PC-9 (cell line): ENCODE results near the gene ARL2BP. TPM values are rescaled to one million over a fixed set of nuclear protein-coding genes. Genes with fewer than 3 reads are reported as not detected.

Source experiments
- BruUV-seq: library from RNA; stranded (reverse); fragments of 400-500 nt; replicated peaks from 2 replicates; lab custom pipeline; 2021; lab: Mats Ljungman, UMichigan
- CTCF ChIA-PET: fragments of 300-600 bp; sonication (Branson Sonifier 250); formaldehyde crosslinking; loops from one replicate; lab custom pipeline; 2022; ENCODE audit warnings: antibody characterized with exemption; lab: Charles Lee
- POLR2A ChIA-PET: fragments of 300-600 bp; sonication (Branson Sonifier 250); formaldehyde crosslinking; loops from one replicate; lab custom pipeline; 2022; ENCODE audit warnings: antibody characterized with exemption; ENCODE audit not compliant: unreplicated experiment; lab: Charles Lee
- DNase-seq, 2 experiments: peaks; one replicate each; pipeline versions ENCODE4 v3.0.0 to v3.0.0-alpha.2; 2015 to 2022; ENCODE audit warnings: mixed read lengths in 1 of 2
- H2AFZ ChIP-seq: fragments of 200-600 bp; sonication (generic); 2 replicates; pipeline ENCODE4 v1.8.1; 2017; ENCODE audit warnings: antibody characterized with exemption
- H3F3A ChIP-seq: fragments of 200-600 bp; sonication (generic); 2 replicates; pipeline ENCODE4 v1.8.1; 2017; ENCODE audit warnings: antibody characterized with exemption, mild to moderate bottlenecking, low read depth; ENCODE audit not compliant: insufficient read depth
- H3K27ac ChIP-seq: fragments of 200-600 bp; sonication (generic); 2 replicates; pipeline ENCODE4 v1.6.1; 2016; ENCODE audit warnings: mixed run types
- H3K27me3 ChIP-seq: fragments of 200-600 bp; sonication (generic); 2 replicates; pipeline ENCODE4 v1.6.1; 2016; ENCODE audit warnings: low read depth, mixed run types; ENCODE audit not compliant: insufficient read depth
- H3K36me3 ChIP-seq: fragments of 200-600 bp; sonication (generic); 2 replicates; pipeline ENCODE4 v1.6.1; 2016; ENCODE audit warnings: low read depth, mixed run types
- H3K4me1 ChIP-seq: fragments of 200-600 bp; sonication (generic); replicated peaks from 2 replicates; pipeline ENCODE4 v1.6.1; 2016; ENCODE audit warnings: mixed run types; ENCODE audit not compliant: insufficient read depth
- H3K4me2 ChIP-seq: fragments of 200-600 bp; sonication (generic); 2 replicates; pipeline ENCODE4 v1.6.1; 2017; ENCODE audit warnings: mixed run types
- H3K4me3 ChIP-seq: fragments of 200-600 bp; sonication (generic); 2 replicates; pipeline ENCODE4 v1.6.1; 2016; ENCODE audit warnings: mixed run types
- H3K79me2 ChIP-seq: fragments of 200-600 bp; sonication (generic); 2 replicates; pipeline ENCODE4 v1.6.1; 2017; ENCODE audit warnings: low read depth, mixed run types
- H3K9me2 ChIP-seq: fragments of 200-600 bp; sonication (generic); 2 replicates; pipeline ENCODE4 v1.8.1; 2017; ENCODE audit warnings: mild to moderate bottlenecking; ENCODE audit not compliant: insufficient read depth
- H3K9me3 ChIP-seq: fragments of 200-600 bp; sonication (generic); 2 replicates; pipeline ENCODE4 v1.8.1; 2016; ENCODE audit warnings: low read depth; ENCODE audit not compliant: insufficient read depth
- H4K20me1 ChIP-seq: fragments of 200-600 bp; sonication (generic); 2 replicates; pipeline ENCODE4 v1.8.1; 2017; ENCODE audit not compliant: insufficient read depth
- CTCF ChIP-seq: fragments of 200-600 bp; sonication (generic); conservative IDR thresholded peaks from 2 replicates; pipeline ENCODE4 v1.6.1; 2017; ENCODE audit warnings: mixed run types, antibody characterized with exemption, mild to moderate bottlenecking, moderate library complexity
- EZH2 ChIP-seq: fragments of 200-600 bp; sonication (generic); IDR thresholded peaks from 2 replicates; pipeline ENCODE4 v1.8.0; 2017; ENCODE audit warnings: antibody characterized with exemption, low read depth
- intact Hi-C: fragments of 100-400 bp; cut with micrococcal nuclease; formaldehyde crosslinking; loops from one replicate; pipeline ENCODE4 v1.10.0; 2022; ENCODE audit not compliant: unreplicated experiment
- total RNA-seq: library from RNA; stranded (reverse); gene quantifications from 2 replicates; pipeline ENCODE4 v1.2.3, GENCODE V29; 2021

ARL2BP gene
- total RNA-seq, 1 experiment from 2014 or later = 23.6 TPM

- no peak overlapping the region for H2AFZ ChIP-seq
- H3K4me3 ChIP-seq = no peak overlapping the region
- no peak overlapping the region for H3K27ac ChIP-seq
- ChIA-PET CTCF (no interaction called here), POLR2A (no interaction called here)
- DNase-seq = no peak
- H3K9me3 ChIP-seq = no peaks in the 10 kb centered on the region
- no peaks in the 10 kb centered on the region for H4K20me1 ChIP-seq
- H3K36me3 ChIP-seq = no peaks in the 10 kb centered on the region
- peaks cover 35% of the 10 kb centered on the region for H3F3A ChIP-seq
- TF ChIP-seq CTCF = no peak
- TF ChIP-seq EZH2 = no peak
- no peaks in the 10 kb centered on the region for H3K79me2 ChIP-seq
- no peak overlapping the region for H3K4me2 ChIP-seq
- no peaks in the 10 kb centered on the region for H3K9me2 ChIP-seq
- BruUV-seq = no TSS peak
- intact Hi-C loops = no loop called here
- H3K27me3 ChIP-seq = no peaks in the 10 kb centered on the region
- H3K4me1 ChIP-seq = peaks cover 38% of the 10 kb centered on the region
These were observed 18.7 kb downstream of the ARL2BP start for GRCh38 chr16:57263541-57264351.

- H3K4me2 ChIP-seq = no peak overlapping the region
- H3K36me3 ChIP-seq = no peaks in the 10 kb centered on the region
- ChIA-PET CTCF (no interaction called here), POLR2A (no interaction called here)
- no peaks in the 10 kb centered on the region for H3K9me3 ChIP-seq
- H3F3A ChIP-seq = peaks cover 35% of the 10 kb centered on the region
- H4K20me1 ChIP-seq = no peaks in the 10 kb centered on the region
- no peaks in the 10 kb centered on the region for H3K9me2 ChIP-seq
- no peak overlapping the region for H2AFZ ChIP-seq
- BruUV-seq = no TSS peak
- intact Hi-C loops = no loop called here
- no peak overlapping the region for H3K4me3 ChIP-seq
- no peaks in the 10 kb centered on the region for H3K27me3 ChIP-seq
- TF ChIP-seq CTCF (no peak), EZH2 (no peak)
- peaks cover 38% of the 10 kb centered on the region for H3K4me1 ChIP-seq
- DNase-seq = no peak
- H3K79me2 ChIP-seq = no peaks in the 10 kb centered on the region
- no peak overlapping the region for H3K27ac ChIP-seq
These were observed 19.3 kb downstream of the ARL2BP start for GRCh38 chr16:57264381-57264780.

- no TSS peak for BruUV-seq
- TF ChIP-seq EZH2 (no peak), CTCF (no peak)
- DNase-seq = no peak
- no peaks in the 10 kb centered on the region for H3K79me2 ChIP-seq
- H3K9me2 ChIP-seq = no peaks in the 10 kb centered on the region
- H3K36me3 ChIP-seq = no peaks in the 10 kb centered on the region
- intact Hi-C loops = no loop called here
- ChIA-PET POLR2A (no interaction called here), CTCF (no interaction called here)
- no peak overlapping the region for H3K27ac ChIP-seq
- no peak overlapping the region for H2AFZ ChIP-seq
- no peak overlapping the region for H3K4me3 ChIP-seq
- H3F3A ChIP-seq = peaks cover 31% of the 10 kb centered on the region
- no peaks in the 10 kb centered on the region for H3K9me3 ChIP-seq
- no peaks in the 10 kb centered on the region for H4K20me1 ChIP-seq
- H3K4me1 ChIP-seq = peaks cover 34% of the 10 kb centered on the region
- H3K4me2 ChIP-seq = no peak overlapping the region
- H3K27me3 ChIP-seq = no peaks in the 10 kb centered on the region
These were observed 19.9 kb downstream of the ARL2BP start for GRCh38 chr16:57264950-57265371.
